SU-DHL-6 (cell line): ENCODE measurements around the gene SPDYE1.

Source experiments
- H2AFZ ChIP-seq: fragments of 200-600 bp; sonication (generic); 2 replicates; pipeline ENCODE4 v1.6.1; 2014; ENCODE audit warnings: low read depth, mild to moderate bottlenecking, moderate library complexity, mixed read lengths, antibody characterized with exemption, low read length; ENCODE audit not compliant: severe bottlenecking
- H3F3A ChIP-seq: fragments of 200-600 bp; shearing (Covaris generic); 2 replicates; pipeline ENCODE4 v1.6.0; 2016; ENCODE audit warnings: antibody characterized with exemption, mild to moderate bottlenecking; ENCODE audit not compliant: insufficient read depth
- H3K27ac ChIP-seq: fragments of 200-600 bp; sonication (generic); 2 replicates; pipeline ENCODE4 v1.5.1; 2016; ENCODE audit warnings: low read depth, mild to moderate bottlenecking, low read length, moderate library complexity, mixed read lengths
- H3K27me3 ChIP-seq: fragments of 200-600 bp; sonication (generic), shearing (Covaris generic); 2 replicates; pipeline ENCODE4 v1.6.0; 2014; ENCODE audit warnings: mild to moderate bottlenecking, low read length
- H3K36me3 ChIP-seq: fragments of 200-600 bp; sonication (generic); 2 replicates; pipeline ENCODE4 v1.6.1; 2014; ENCODE audit warnings: mild to moderate bottlenecking, low read length, mixed read lengths
- H3K4me2 ChIP-seq: fragments of 300-600, 200-600 bp; shearing (Covaris generic), sonication (generic); 2 replicates; pipeline ENCODE4 v1.6.0; 2014; ENCODE audit warnings: low read length, low read depth, mild to moderate bottlenecking; ENCODE audit not compliant: poor library complexity, severe bottlenecking
- H3K4me3 ChIP-seq: fragments of 200-600 bp; sonication (generic); 2 replicates; pipeline ENCODE4 v1.5.1; 2014; ENCODE audit warnings: antibody characterized with exemption, low read length, mild to moderate bottlenecking, mixed read lengths; ENCODE audit not compliant: insufficient read depth, poor library complexity, severe bottlenecking
- H3K79me2 ChIP-seq: fragments of 200-600 bp; sonication (generic); 2 replicates; pipeline ENCODE4 v1.6.1; 2014; ENCODE audit warnings: mild to moderate bottlenecking, low read length, moderate library complexity; ENCODE audit not compliant: insufficient read depth
- H3K9ac ChIP-seq: fragments of 200-600 bp; sonication (generic); 2 replicates; pipeline ENCODE4 v1.7.0; 2014; ENCODE audit warnings: mild to moderate bottlenecking, low read length
- H3K9me2 ChIP-seq: fragments of 200-600 bp; sonication (generic); replicated peaks from 2 replicates; pipeline ENCODE4 v1.6.1; 2014; ENCODE audit warnings: low read length; ENCODE audit not compliant: insufficient read depth
- H3K9me3 ChIP-seq: fragments of 200-600 bp; sonication (generic); 2 replicates; pipeline ENCODE4 v1.6.1; 2014; ENCODE audit warnings: low read length, mixed read lengths; ENCODE audit not compliant: insufficient read depth
- H4K20me1 ChIP-seq: fragments of 200-600 bp; sonication (generic); 2 replicates; pipeline ENCODE4 v1.6.1; 2014; ENCODE audit warnings: low read depth, mild to moderate bottlenecking, antibody characterized with exemption, low read length, moderate library complexity, mixed read lengths
- EZH2phosphoT487 ChIP-seq: fragments of 200-600 bp; sonication (generic), shearing (Covaris generic); conservative IDR thresholded peaks from 2 replicates; pipeline ENCODE4 v1.6.1; 2018; ENCODE audit warnings: mild to moderate bottlenecking, antibody characterized with exemption, low read length, moderate library complexity, mixed read lengths
- TF ChIP-seq, protein P1 (sequence below): fragments of 200-600 bp; sonication (generic); IDR thresholded peaks from one replicate; pipeline ENCODE4 v1.5.1; 2017; ENCODE audit warnings: antibody characterized with exemption, mild to moderate bottlenecking, low read length, moderate library complexity; ENCODE audit not compliant: insufficient read depth, poor library complexity, severe bottlenecking

Gene SPDYE1

DNA sequence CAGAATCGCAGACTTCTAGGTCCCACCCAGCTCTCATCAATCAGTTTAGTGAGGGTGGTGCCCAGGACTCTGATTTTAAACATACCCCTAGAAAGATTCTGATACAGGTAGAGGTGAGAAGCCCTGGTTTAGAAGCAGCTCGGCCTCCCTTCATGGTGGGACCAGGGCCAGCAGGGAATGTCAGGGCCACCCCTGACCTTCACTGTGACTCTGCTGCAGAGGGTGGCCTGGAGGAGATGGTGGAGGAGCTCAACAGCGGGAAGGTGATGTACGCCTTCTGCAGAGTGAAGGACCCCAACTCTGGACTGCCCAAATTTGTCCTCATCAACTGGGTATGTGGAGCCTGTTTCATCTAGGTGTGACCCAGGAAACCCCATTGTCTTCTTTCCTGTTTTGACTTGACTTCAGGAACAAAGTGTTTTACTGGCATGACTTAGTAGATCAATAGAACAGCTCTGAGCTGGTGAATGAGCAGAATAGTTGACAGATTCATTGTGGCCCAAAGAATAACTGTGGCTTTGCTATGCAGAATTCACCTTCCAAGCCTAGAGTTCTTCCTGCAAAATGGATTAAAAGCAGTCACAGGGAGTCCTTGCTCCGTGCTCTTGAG lies 54.0 kb downstream of the SPDYE1 start:
- TF ChIP-seq, protein P1, sequence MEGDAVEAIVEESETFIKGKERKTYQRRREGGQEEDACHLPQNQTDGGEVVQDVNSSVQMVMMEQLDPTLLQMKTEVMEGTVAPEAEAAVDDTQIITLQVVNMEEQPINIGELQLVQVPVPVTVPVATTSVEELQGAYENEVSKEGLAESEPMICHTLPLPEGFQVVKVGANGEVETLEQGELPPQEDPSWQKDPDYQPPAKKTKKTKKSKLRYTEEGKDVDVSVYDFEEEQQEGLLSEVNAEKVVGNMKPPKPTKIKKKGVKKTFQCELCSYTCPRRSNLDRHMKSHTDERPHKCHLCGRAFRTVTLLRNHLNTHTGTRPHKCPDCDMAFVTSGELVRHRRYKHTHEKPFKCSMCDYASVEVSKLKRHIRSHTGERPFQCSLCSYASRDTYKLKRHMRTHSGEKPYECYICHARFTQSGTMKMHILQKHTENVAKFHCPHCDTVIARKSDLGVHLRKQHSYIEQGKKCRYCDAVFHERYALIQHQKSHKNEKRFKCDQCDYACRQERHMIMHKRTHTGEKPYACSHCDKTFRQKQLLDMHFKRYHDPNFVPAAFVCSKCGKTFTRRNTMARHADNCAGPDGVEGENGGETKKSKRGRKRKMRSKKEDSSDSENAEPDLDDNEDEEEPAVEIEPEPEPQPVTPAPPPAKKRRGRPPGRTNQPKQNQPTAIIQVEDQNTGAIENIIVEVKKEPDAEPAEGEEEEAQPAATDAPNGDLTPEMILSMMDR, result no peak
- no peak for TF ChIP-seq EZH2phosphoT487
- Histone ChIP-seq H3K4me3 (no peak overlapping the region), H3K9me3 (no peaks in the 10 kb centered on the region), H3K36me3 (peaks cover 23% of the 10 kb centered on the region; the same call in 1 of the 2 replicates), H3K27me3 (no peaks in the 10 kb centered on the region), H2AFZ (no peak overlapping the region), H3K27ac (no peak overlapping the region), H3K4me2 (no peak overlapping the region), H3K9ac (no peak overlapping the region), H3K79me2 (peaks cover 65% of the 10 kb centered on the region), H4K20me1 (peaks cover 17% of the 10 kb centered on the region; the same call in 1 of the 2 replicates), H3F3A (peaks cover 3% of the 10 kb centered on the region; the same call in 1 of the 2 replicates), H3K9me2 (no peaks in the 10 kb centered on the region)

DNA sequence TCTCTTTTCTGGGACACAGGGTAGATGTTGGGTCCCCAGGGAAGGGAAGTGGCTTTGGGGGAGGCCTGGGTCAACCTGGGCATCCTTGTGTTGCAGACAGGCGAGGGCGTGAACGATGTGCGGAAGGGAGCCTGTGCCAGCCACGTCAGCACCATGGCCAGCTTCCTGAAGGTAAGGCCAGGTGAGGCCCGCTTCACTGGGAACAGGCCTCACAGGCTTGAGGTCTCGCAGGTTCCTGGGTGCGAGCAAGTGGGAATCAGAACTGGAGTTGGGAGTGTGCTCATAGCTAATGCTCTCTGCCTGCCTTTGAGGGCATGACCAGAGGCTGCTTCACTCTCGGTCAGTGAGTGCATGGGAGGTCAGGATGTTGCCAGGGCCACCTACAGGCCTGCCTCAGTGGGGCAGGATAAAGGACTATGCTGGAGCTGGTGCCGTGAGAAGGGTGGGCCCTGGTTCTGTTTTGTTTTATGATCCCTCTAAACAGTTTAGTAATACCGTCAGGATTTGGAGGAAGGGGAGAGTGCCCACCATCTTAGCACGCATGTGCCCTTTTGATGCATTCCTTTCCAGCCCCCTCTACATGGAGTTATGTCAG lies 55.2 kb downstream of the SPDYE1 start:
- Histone ChIP-seq H3K27me3 (no peaks in the 10 kb centered on the region), H3K9ac (no peak overlapping the region), H4K20me1 (peaks cover 13% of the 10 kb centered on the region; the same call in 1 of the 2 replicates), H3K36me3 (peaks cover 24% of the 10 kb centered on the region; the same call in 1 of the 2 replicates), H3K9me2 (no peaks in the 10 kb centered on the region), H3K9me3 (no peaks in the 10 kb centered on the region), H3K27ac (no peak overlapping the region), H3K4me3 (no peak overlapping the region), H3K79me2 (peaks cover 56% of the 10 kb centered on the region), H3F3A (no peaks in the 10 kb centered on the region), H2AFZ (no peak overlapping the region), H3K4me2 (no peak overlapping the region)
- TF ChIP-seq, protein P1, result no peak
- no peak for TF ChIP-seq EZH2phosphoT487

DNA sequence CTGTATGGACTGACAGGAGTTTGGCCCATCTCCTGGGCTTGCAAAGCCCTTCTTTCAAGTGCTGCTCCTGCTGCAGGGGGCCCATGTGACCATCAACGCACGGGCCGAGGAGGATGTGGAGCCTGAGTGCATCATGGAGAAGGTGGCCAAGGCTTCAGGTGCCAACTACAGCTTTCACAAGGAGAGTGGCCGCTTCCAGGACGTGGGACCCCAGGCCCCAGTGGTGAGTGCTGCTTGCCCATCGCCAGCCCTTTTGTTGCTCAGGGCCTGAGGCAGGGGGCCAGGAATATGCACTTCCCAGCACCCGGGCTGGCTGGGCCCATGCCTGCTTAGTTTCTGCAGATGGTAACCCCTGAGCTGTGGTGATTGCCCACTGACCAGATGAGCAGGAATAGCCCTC lies 59.0 kb downstream of the SPDYE1 start:
- H3K9me2 ChIP-seq, result no peaks in the 10 kb centered on the region
- H2AFZ ChIP-seq, result no peak overlapping the region
- no peak overlapping the region for H3K27ac ChIP-seq
- no peaks in the 10 kb centered on the region for H3F3A ChIP-seq
- H3K79me2 ChIP-seq, result peaks cover 25% of the 10 kb centered on the region
- H3K9me3 ChIP-seq, result no peaks in the 10 kb centered on the region
- no peak overlapping the region for H3K4me3 ChIP-seq
- peaks cover 31% of the 10 kb centered on the region; the same call in 1 of the 2 replicates for H3K36me3 ChIP-seq
- no peaks in the 10 kb centered on the region for H3K27me3 ChIP-seq
- H3K9ac ChIP-seq, result no peak overlapping the region
- H3K4me2 ChIP-seq, result no peak overlapping the region
- TF ChIP-seq, protein P1, result no peak
- TF ChIP-seq EZH2phosphoT487, result no peak
- no peaks in the 10 kb centered on the region; the same call in 1 of the 2 replicates for H4K20me1 ChIP-seq
